Stimulated activated CD4-positive, alpha-beta T cell treated with anti-CD3 and anti-CD28 coated beads, Interleukin-15, amount 100 ng/mL, for 1 hour (primary cell): ENCODE results near the gene ZNF217.
"Not testable (repeated sequence)": the region's sequence is repeated elsewhere in the genome, so short reads cannot be mapped to it uniquely, and the experiment has no call there.

ENCODE experiments used
- DNase-seq, 2 donors: peaks; one replicate each; pipeline ENCODE4 v3.0.0-alpha.2; 2020; ENCODE audit warnings: low read depth in 1 of 2, low spot score in 1 of 2

The ZNF217 gene

DNA sequence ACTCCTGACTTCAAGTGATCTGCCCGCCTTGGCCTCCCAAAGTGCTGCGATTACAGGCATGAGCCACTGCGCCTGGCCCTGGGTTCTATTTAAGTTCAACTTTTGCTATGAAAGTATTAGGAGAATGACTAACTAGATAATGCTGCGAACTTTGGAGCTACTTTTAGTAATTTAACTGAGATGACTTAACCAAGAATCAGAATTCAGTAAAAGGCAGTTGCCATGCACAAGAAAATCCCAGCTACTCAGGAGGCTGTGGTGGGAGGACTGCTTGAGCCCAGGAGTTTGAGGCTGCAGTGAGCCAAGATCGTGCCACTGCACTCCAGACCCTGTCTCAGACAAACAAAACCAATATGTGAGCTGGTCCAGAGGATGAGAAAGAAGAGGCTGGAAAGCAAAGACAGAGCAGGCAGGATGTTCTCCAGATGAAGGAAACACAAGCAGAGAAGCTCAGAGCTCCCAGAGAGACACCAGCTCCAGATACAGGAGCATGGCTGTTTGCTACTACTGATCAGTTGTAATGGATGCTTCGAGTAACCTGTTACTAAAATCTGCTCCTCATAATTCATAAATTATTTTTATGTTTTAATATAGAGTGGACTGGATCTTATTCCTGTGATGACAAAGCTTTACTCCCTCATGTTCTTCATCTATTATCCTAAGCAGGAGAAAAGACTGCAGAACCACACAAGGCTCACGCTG lies 23.9 kb downstream of the ZNF217 start:
- DNase-seq = no peak

DNA sequence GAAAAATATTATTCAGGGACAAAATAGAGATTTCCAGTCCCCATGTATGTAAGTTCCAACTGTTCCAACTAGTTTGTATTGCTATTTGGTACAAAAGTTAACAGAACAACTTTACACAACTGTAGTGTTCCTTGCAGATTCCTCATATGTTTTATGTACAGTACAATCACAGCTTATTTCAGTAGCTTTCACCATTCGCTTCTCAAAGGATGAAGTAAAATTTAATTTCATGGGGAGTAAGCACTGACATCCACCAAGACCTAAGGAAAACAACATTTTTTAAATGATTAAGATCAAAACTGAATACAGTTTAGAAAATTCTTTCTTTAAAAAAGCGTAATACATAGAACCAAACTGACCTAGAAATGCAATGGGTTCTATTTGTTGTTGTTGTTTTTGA lies 24.6 kb downstream of the ZNF217 start:
- DNase-seq = no peak

GRCh38 chr20:53568351-53568750 lies 25.3 kb downstream of the ZNF217 start:
- DNase-seq = no peak

DNA sequence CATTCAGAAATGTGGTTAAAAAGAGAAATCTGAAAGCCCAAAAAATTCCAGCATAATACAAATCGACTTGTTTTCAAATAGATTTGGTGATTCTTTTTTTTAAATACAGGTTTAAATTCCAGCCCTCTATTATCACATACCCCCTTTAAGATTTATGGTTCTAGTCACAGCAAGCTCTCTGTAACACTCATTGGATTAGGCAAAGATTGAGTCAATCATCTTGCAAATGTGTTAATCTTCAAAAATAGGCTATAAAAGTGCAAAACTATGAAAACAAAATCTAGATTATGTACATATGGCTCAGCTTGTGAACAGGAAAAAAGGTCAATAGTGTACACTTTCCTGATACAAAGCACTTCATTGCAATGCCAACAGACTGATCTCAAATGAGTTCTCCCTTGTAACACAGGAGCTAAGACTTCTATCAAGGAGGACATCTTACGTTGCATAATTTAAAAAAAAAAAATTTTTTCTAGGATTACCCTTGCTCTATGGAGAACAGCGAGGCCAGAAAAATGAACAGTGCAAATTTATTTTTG lies 26.2 kb downstream of the ZNF217 start:
- no peak for DNase-seq

DNA sequence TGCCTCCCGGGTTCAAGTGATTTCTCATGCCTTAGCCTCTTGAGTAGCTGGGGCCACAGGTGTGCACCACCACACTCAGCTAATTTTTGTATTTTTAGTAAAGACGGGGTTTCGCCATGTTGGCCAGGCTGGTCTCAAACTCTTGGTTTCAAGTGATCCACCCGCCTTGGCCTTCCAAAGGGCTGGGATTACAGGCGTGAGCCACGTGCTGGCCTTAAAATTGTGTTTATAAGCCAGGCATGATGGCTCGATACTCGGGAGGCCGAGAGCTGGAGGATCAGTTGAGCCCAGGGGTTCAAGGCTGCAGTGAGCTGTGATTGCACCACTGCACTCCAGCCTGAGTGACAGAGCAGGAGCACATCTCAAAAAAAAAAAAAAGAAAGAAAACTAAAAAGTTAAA lies 27.0 kb downstream of the ZNF217 start:
- not testable (repeated sequence) for DNase-seq

DNA sequence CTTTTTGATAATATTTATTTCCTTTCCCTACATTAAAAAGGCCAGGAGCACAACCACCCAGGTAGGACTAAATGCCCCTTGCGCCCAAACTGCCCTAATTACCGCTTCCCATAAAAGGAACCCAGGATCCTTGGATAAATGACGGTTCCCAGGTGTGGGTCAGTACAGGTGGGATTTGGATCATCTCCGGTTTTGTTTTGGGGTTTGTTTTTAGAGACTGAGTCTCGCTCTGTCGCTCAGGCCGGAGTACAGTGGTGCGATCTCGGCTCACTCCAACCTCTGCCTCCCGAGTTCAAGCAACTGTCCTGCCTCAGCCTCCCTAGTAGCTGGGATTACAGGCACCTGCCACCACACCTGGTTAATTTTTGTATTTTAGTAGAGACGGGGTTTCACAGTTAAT lies 28.4 kb downstream of the ZNF217 start:
- DNase-seq = no peak

- DNase-seq = not testable (repeated sequence)
Observed at GRCh38 chr20:53562104-53562764, 31.4 kb downstream of the ZNF217 start.

- DNase-seq = no peak
Observed at GRCh38 chr20:53561505-53561904, 32.1 kb downstream of the ZNF217 start.

GRCh38 chr20:53559816-53560215 lies 33.8 kb downstream of the ZNF217 start:
- no peak for DNase-seq

- no peak for DNase-seq
Observed at GRCh38 chr20:53557130-53557529, 36.5 kb downstream of the ZNF217 start.

DNA sequence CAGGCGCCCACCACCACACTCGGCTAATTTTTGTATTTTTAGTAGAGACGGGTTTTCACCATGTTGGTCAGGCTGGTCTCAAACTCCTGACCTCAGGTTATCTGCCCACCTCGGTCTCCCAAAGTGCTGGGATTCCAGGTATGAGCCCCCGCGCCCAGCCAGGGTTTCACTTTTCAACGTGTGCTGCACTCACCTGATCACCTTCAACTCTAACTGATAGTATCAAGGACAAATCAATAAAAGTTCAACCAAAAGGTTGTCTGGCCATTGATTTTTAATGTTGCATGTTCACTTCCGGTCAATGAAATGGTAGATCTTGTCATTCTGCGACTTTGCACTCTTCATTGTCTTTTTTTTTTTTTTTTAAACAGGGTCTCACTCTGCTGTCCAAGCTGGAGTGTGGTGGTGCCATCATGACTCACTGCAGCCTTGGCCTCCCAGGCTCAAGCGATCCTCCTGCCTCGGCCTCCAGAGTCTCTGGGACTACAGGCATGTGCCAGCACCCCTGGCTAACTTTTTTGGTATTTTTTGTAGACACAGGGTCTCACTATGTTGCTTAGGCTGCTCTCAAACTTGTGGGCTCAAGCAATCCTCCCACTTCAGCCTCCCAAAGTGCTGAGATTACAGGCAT lies 37.3 kb downstream of the ZNF217 start:
- no peak for DNase-seq

DNA sequence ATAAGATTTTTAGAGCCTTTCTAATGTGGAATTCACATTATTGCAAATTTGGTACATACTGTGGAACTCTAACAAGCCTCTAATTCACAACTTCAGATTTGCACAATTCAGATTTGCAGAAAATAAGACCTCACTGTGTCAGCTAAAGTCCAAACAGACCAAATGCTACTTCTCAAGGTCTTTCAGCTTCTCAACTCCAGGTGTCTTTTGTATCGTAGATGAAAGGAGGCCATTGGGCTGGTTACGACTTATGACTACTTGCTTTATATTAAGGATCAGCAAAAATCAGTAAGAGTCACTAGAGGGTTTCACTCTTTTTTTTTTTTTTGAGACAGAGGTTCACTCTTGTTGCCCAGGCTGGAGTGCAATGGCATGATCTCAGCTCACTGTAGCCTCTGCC lies 37.8 kb downstream of the ZNF217 start:
- DNase-seq = no peak

GRCh38 chr20:53555081-53555480 lies 38.6 kb downstream of the ZNF217 start:
- DNase-seq = no peak

- DNase-seq = not testable (repeated sequence)
Observed at GRCh38 chr20:53552572-53552893, 41.1 kb downstream of the ZNF217 start.

DNA sequence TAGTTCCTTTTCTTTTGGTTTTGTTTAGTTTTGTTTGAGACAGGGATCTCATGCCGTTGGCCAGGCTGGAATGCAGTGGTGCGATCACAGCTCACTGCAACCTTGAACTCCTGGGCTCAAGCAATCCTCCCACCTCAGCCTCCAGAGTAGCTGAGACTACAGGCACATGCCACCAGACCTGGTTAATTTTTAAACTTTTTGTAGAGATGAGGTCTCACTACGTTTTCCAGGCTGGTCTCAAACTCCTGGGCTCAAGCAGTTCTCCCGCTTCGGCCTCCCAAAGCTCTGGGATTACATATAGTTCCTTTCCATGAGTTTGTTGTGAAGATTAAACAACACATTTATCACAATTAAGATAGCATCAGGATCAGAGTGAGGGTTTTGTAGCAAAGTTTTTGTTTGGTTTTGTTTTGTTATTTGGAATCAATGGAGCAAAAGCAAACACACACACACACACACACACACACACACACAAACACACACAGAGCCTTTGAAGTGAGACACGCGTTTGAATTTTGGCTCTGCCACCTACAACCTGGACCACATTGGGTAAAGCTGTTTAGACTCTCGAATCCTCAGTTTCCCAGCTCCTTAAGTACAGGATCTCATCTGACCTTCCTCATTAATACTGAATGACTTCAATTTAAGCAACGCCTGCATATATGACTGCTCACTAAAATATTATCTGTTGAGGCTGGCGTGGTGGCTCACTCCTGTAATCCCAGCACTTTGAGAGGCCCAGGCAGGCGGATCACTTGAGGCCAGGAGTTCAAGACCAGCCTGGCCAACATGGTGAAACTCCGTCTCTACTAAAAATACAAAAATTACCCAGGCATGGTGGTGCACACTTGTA lies 41.7 kb downstream of the ZNF217 start:
- DNase-seq = not testable (repeated sequence)

GRCh38 chr20:53550280-53551187 lies 43.1 kb downstream of the ZNF217 start:
- no peak for DNase-seq

- no peak for DNase-seq
Observed at GRCh38 chr20:53547664-53548239, 45.9 kb downstream of the ZNF217 start.

DNA sequence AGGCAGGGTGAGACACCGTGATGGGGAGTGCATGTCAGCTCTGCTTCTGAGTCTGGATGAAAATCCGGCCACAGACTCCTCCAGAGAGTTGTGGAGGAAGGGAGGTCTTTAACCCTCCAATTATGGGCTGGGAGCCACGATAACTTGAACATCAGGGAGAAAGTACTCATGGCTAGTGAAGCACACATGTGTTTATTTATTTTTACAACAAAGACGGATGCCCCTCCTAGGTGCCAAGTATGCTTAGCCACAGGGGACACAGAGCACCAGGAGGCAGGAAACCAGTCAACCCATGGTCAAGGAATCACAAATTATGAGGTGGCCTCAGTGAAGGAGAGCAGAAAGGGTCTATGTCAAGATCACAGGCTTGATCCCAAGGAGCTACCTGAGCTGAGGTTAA lies 54.1 kb downstream of the ZNF217 start:
- no peak for DNase-seq

DNA sequence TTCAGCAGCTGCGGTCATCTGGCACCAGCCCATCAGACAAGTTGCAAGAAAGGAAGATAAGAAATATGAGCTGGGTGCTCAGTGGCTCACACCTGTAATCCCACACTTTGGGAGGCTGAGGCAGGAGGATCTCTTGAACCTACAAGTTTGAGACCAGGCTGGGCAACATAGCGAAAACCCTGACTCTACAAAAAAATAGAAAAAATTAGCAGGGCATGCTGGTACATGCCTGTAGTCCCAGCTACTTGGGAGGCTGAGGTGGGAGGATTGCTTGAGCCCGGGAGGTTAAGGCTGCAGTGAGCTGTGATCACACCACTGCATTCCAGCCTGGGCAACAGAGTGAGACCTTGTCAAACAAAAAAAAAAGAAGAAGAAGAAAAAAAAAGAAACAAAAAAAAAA lies 57.3 kb downstream of the ZNF217 start:
- not testable (repeated sequence) for DNase-seq

GRCh38 chr20:53535878-53536277 lies 57.8 kb downstream of the ZNF217 start:
- no peak for DNase-seq
